Right renal pelvis (tissue), 4 donors: Measurements from ENCODE around the gene FGD4. TPM values are rescaled to one million over a fixed set of nuclear protein-coding genes. Genes with fewer than 3 reads are reported as not detected.
A peak's percentile ranks its signal among the peaks of the same experiment; 100 is the strongest.

Experiments used
- DNase-seq, 4 donors: peaks; one replicate each; pipeline ENCODE4 v3.0.0-alpha.2; 2013; ENCODE audit warnings: low read depth in 4 of 4, low spot score in 3 of 4, missing footprints in 1 of 4
- polyA plus RNA-seq, 4 donors: library from polyadenylated mRNA; unstranded; fragments of 120-200 nt; gene quantifications; one replicate each; pipeline ENCODE4 v1.2.1, GENCODE V29; 2013; ENCODE audit not compliant: insufficient read length in 4 of 4

FGD4 gene
- polyA plus RNA-seq, 4 donors, result 14.0 to 19.3 (median 17.8) TPM

GRCh38 chr12:32454075-32454474 lies 54.7 kb downstream of the FGD4 start:
- no peak for DNase-seq

DNA sequence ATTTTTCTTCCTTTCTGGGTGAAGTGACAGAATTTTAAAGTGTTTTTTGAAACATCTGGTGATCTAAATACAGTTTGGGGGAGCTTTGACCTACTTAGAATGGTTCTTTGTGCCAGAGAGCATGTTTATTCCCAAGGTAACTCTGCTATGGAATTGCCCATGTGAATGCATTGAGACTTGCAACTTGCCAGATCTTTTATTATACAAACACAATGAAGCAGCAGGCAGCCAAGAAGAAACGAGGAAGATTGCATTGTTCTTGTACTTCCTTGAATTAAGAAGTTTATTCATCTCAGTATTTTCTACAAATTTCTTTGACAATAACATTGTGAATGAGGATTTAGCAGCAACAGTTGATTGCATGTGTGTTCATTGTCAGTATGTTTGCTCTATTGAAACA lies 55.5 kb downstream of the FGD4 start:
- DNase-seq, result no peak

DNA sequence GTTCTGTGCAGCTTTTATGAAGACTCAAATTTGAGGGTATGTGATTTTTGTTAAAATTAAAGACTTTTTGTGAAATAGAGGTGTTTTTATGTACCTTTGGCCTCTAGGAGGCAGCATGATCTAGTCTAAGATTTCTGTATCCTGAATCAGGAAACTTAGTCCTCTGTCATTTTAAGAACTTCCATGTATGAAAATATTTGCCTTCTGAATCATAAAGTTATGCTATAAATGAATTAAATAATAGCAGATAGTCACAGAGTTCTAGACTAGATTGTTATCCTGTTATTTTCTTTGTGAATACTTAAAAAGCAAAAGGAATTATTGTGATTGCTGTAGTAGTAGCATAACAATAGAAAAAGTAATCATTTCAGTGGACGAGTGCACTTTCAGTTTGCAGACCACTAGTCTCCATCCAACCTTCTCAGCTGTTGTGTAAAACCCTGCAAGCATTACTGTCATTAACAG lies 56.3 kb downstream of the FGD4 start:
- DNase-seq, result peak in 1 of 4 donors; percentile 44

- no peak for DNase-seq
Measured at GRCh38 chr12:32457251-32458025, 58.1 kb downstream of the FGD4 start.

- DNase-seq, result no peak
Measured at GRCh38 chr12:32460638-32461037, 61.3 kb downstream of the FGD4 start.

GRCh38 chr12:32462908-32463307 lies 63.5 kb downstream of the FGD4 start:
- no peak for DNase-seq

GRCh38 chr12:32466187-32466586 lies 66.8 kb downstream of the FGD4 start:
- DNase-seq, result no peak

DNA sequence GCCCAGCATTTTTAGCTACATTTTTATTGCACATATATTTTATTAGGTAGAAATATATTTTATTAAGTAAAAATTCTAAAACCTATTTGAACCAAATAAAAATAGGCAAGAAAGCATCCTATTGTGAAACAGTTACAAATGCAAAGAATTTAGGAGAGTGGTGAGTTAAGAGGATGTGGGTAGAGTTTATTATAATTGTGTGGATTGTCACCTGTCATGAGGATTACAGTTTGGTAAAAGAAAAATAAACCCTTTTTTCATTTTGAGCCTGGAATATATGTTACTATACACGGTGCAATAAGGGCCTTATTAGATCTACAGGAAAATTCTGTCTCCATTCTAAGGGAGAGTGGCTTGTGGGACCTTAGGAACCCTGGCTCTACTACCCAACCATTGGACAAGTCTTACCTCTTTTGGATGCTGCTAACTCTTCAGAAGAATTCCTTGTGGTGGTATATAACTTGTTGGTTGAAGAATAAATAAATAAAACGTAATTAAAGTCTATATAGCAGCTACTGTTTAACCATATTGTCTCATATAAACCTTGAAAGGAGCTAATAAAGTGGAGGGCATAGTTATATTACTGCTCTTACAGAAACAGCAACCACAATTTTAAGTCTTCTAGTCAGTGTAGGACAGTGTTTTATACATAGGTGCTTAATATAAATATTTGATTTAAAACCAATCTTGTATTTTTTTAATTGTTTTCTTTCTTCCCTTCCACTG lies 67.8 kb downstream of the FGD4 start:
- DNase-seq, result no peak

DNA sequence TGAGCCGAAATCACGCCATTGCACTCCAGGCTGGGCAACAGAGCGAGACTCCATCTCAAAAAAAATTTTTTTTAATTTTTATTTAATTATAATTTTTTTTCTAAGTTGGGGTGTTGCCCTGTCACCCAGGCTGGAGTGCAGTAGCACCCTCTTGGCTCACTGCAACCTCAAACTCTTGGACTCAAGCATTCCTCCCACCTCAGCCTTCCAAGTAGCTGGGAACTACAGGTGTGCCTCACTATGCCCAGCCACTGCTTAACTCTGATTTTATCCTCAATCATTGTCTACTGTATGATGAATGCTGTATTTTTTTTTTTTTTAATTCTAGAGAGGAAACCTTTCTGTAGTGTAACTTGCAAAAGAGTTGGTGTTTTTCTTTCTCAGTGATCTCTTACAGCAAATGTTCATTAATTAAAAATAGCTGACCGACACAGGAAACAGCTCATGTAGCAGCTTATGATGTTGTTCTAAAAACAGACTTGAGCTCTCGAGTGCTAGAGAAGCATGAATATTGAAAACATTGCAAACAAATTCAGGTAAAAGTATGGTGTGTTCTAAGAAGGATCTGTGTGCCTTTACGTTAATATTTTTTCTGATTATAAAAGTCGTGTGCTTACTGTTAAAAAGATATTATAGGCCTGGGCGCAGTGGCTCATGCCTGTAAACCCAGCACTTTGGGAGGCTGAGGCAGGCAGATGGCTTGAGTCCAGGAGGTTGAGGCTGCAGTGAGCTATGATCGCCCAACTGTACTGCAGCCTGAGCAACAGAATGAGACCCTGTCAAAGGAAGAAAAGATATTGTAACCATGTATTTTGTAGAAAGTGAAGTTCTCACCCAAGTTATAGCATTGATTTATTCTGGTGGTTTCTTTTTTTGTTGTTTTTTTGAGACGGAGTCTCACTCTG lies 68.9 kb downstream of the FGD4 start:
- no peak for DNase-seq

DNA sequence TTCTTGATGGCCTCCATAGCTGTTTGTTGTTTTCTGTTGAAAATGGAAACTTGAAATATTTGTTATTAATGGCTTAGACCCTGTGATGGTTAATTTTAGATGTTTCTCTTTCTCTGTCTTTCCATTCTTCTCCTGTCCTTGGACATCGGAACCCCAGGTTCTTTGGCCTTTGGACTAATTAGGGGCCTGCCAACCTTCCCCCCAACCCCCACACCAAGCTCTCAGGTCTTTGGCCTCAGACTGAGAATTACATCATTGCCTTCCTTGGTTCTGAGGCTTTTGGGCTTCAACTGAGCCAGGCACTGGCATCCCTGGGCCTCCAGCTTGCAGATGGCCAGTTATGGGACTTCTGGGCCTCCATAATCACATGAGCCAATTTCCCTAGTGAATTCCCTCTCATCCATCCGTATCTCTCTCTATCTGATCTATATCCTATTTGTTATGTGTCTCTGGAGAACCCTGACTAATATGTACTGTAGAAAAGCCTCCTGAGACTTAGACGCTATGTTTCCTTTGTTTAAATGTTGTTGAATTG lies 71.6 kb downstream of the FGD4 start:
- DNase-seq, result no peak

GRCh38 chr12:32471591-32472001 lies 72.2 kb downstream of the FGD4 start:
- DNase-seq, result no peak

DNA sequence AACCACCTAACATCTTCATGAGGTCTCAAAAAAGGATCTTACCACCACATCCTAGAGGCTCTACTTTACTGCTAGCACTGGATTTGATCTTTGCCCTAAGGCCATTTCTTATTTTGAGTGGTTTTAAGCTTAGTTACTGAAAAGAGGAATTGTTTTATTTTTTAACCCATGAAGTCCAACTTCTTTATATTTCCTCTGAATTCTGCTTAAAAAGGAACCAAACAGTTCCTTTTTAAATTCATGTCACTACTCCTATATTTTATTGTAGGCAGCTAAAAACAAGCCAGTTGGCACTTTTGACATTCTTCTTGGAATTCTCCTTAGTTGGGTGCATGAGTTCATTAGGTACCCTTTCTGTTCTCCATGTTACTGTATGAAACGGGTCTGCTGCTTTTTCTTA lies 76.4 kb downstream of the FGD4 start:
- DNase-seq, result no peak

DNA sequence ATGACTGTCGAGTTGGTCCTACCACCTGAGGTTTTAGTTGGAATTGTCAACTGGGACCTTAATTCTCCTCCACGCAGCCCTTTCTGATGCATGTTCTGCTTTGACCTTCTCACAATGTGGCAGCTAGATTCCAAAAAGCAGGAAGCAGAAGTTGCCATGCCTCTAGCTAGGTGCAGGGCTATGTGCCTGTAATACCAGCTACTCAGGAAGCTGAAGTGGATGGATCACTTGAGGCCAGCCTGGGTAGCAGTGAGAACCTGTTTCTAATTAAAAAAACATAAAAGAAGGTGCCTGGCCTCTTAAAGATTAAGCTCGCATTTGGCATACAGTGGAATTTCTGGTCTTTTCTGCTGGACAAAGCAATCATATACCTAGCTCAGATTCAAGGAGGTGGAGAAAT lies 77.1 kb downstream of the FGD4 start:
- no peak for DNase-seq

- DNase-seq, result no peak
Measured at GRCh38 chr12:32477714-32478113, 78.4 kb downstream of the FGD4 start.

DNA sequence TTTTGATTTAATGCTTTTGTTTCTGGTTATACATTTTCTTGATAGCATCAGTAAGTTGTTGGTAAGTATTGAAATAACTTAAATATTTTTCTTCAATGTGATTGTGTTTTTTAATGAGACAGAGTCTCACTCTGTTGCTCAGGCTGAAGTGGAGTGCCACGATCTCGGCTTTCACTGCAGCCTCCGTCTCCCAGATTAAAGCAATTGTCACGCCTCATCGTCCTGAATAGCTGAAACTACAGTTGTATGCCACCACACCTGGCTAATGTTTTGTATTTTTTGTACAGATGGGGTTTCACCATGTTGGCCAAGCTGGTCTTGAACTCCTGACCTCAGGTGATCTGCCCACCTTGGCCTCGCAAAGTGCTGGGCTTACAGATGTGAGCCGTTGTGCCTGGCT lies 78.8 kb downstream of the FGD4 start:
- DNase-seq, result no peak

GRCh38 chr12:32478858-32479725 lies 79.7 kb downstream of the FGD4 start:
- DNase-seq, result no peak

DNA sequence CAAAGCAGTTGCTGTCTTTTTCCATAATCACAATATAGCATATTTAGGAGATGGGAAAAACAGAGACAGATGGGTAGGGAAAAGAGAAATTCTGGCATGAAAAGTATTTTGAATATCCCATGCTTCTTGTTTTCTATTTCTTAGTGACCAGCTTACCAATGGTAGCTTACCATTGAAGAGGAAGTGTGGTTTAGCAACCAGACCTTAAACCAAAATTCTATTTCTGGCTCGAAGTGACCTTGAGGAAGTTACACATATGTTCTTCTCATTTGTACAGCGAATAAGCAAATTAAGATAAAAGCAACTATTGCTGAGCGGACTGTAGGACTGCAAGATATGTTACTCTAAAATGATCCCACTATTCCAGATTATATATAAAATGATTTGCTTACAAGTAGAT lies 82.9 kb downstream of the FGD4 start:
- DNase-seq, result no peak

DNA sequence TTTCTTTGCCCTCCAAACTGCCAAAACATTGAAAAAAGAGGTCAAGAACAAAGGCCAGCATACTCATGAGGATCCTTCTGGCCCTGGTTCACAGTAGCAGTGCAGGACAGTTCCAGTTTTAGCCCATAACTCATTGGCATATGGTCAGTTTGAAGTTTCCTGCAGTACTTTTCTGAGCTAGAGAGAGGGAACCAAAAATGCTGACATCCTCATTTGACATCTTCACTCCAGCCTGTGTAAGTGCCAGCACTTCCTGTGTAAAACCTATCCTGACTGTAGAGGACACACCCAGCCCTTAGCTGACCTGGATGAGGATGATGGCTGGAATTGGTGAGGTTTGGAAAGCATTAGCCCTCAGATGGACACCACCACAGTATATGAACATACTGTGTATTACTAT lies 84.1 kb downstream of the FGD4 start:
- no peak for DNase-seq

- DNase-seq, result no peak
Measured at GRCh38 chr12:32483993-32484392, 84.6 kb downstream of the FGD4 start.

DNA sequence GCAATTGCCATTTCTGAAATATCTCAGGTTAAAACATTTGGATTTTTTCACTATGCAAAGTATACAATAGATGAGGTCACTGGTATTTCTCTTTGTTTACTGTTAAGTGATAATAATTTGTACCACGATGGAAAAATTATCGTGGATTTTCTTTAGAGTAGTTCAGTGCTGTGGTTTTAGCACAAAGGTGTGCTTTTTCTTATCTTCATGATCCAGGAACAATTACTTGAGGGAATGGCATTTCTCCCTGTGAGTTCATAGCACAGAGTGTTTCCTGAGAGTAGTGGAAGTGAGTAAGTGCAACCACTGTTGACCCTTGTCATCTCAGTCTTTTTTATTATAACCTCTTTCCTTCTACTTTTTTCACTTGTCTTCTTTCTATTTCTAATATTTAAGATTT lies 86.8 kb downstream of the FGD4 start:
- no peak for DNase-seq
